AG09309 (cell line): Measurements from ENCODE around the gene LRRTM2.

ENCODE experiments used
- DNase-seq: peaks from one replicate; pipeline ENCODE4 v3.0.0-alpha.2; 2010; ENCODE audit warnings: low read depth
- H3K4me3 ChIP-seq: 2 replicates; pipeline ENCODE4 v1.5.1; 2011; ENCODE audit warnings: mild to moderate bottlenecking, low read depth, low read length, moderate library complexity; ENCODE audit not compliant: control insufficient read depth
- CTCF ChIP-seq: IDR thresholded peaks from 2 replicates; pipeline ENCODE4 v1.5.1; 2011; ENCODE audit warnings: mild to moderate bottlenecking, low read depth, low read length, inconsistent platforms; ENCODE audit not compliant: insufficient read depth, control insufficient read depth; ENCODE audit errors: missing control alignments

Gene LRRTM2

GRCh38 chr5:138884554-138884953 is 9.4 kb upstream of the LRRTM2 start:
- no peak for DNase-seq
- TF ChIP-seq CTCF, result no peak
- no peak overlapping the region for H3K4me3 ChIP-seq

GRCh38 chr5:138884094-138884493 is 9.0 kb upstream of the LRRTM2 start:
- DNase-seq, result no peak
- no peak overlapping the region for H3K4me3 ChIP-seq
- no peak for TF ChIP-seq CTCF

GRCh38 chr5:138883211-138883610 is 8.1 kb upstream of the LRRTM2 start:
- DNase-seq, result no peak
- no peak overlapping the region for H3K4me3 ChIP-seq
- no peak for TF ChIP-seq CTCF

- TF ChIP-seq CTCF, result no peak
- no peak for DNase-seq
- no peak overlapping the region for H3K4me3 ChIP-seq
These were observed 3.5 kb upstream of the LRRTM2 start for GRCh38 chr5:138878437-138879235.

- DNase-seq, result no peak
- H3K4me3 ChIP-seq, result no peak overlapping the region
- no peak for TF ChIP-seq CTCF
These were observed 1.7 kb upstream of the LRRTM2 start for GRCh38 chr5:138876811-138877210.

GRCh38 chr5:138875946-138876345 is 811 bp upstream of the LRRTM2 start:
- no peak overlapping the region for H3K4me3 ChIP-seq
- no peak for DNase-seq
- no peak for TF ChIP-seq CTCF

GRCh38 chr5:138875552-138875875 is 379 bp upstream of the LRRTM2 start:
- no peak overlapping the region for H3K4me3 ChIP-seq
- no peak for TF ChIP-seq CTCF
- DNase-seq, result no peak
